IPS-NIHi7 (cell line): ENCODE measurements around the gene CD163L1.
"Not testable (repeated sequence)": the region's sequence is repeated elsewhere in the genome, so short reads cannot be mapped to it uniquely, and the experiment has no call there.

Experiments used
- DNase-seq: peaks from one replicate; pipeline ENCODE4 v3.0.0; 2012; ENCODE audit warnings: mixed read lengths; ENCODE audit errors: extremely low spot score

Gene CD163L1

GRCh38 chr12:7404275-7404674, 39.7 kb downstream of the CD163L1 start:
- no peak for DNase-seq

- no peak for DNase-seq
Observed at GRCh38 chr12:7403466-7403865, 40.5 kb downstream of the CD163L1 start.

GRCh38 chr12:7399089-7399488, 44.9 kb downstream of the CD163L1 start:
- no peak for DNase-seq

- DNase-seq: no peak
Observed at GRCh38 chr12:7396418-7396817, 47.5 kb downstream of the CD163L1 start.

- no peak for DNase-seq
Observed at GRCh38 chr12:7395950-7396349, 48.0 kb downstream of the CD163L1 start.

- DNase-seq: no peak
Observed at GRCh38 chr12:7387289-7387688, 56.7 kb downstream of the CD163L1 start.

- no peak for DNase-seq
Observed at GRCh38 chr12:7383157-7383556, 60.8 kb downstream of the CD163L1 start.

GRCh38 chr12:7376196-7376595, 67.8 kb downstream of the CD163L1 start:
- DNase-seq: no peak

GRCh38 chr12:7375145-7375543, 68.8 kb downstream of the CD163L1 start:
- DNase-seq: no peak

- DNase-seq: peak; percentile 84
Observed at GRCh38 chr12:7374423-7375144, 69.4 kb downstream of the CD163L1 start.

- no peak for DNase-seq
Observed at GRCh38 chr12:7373226-7373625, 70.7 kb downstream of the CD163L1 start.

GRCh38 chr12:7369274-7369729, 74.7 kb downstream of the CD163L1 start:
- no peak for DNase-seq

- DNase-seq: no peak
Observed at GRCh38 chr12:7362734-7363133, 81.2 kb downstream of the CD163L1 start.

GRCh38 chr12:7361265-7361664, 82.7 kb downstream of the CD163L1 start:
- no peak for DNase-seq

GRCh38 chr12:7354529-7354928, 89.4 kb downstream of the CD163L1 start:
- DNase-seq: no peak

- DNase-seq: no peak
Observed at GRCh38 chr12:7352661-7353060, 91.3 kb downstream of the CD163L1 start.

GRCh38 chr12:7351177-7351576, 92.8 kb downstream of the CD163L1 start:
- no peak for DNase-seq

- no peak for DNase-seq
Observed at GRCh38 chr12:7349418-7349817, 94.5 kb downstream of the CD163L1 start.

- DNase-seq: no peak
Observed at GRCh38 chr12:7346551-7347225, 97.3 kb downstream of the CD163L1 start.

GRCh38 chr12:7344833-7345606, 98.9 kb downstream of the CD163L1 start:
- no peak for DNase-seq

- no peak for DNase-seq
Observed at GRCh38 chr12:7339675-7340074, 104.3 kb downstream of the CD163L1 start.

- not testable (repeated sequence) for DNase-seq
Observed at GRCh38 chr12:7337790-7338189, 106.2 kb downstream of the CD163L1 start.

- no peak for DNase-seq
Observed at GRCh38 chr12:7327918-7328317, 116.0 kb downstream of the CD163L1 start.
